SKM-1 treated with dmso at 0.1 percent for 144 hours (cell line): ENCODE results near the gene SLC27A3.
A peak's percentile ranks its signal among the peaks of the same experiment; 100 is the strongest.
"Not testable (repeated sequence)": the region's sequence is repeated elsewhere in the genome, so short reads cannot be mapped to it uniquely, and the experiment has no call there.

Source experiments
- DNase-seq: peaks from one replicate; lab custom pipeline; 2025; ENCODE audit not compliant: unreplicated experiment; lab: John Stamatoyannopoulos, UW

SLC27A3 gene

GRCh38 chr1:153779781-153780541, 4.8 kb downstream of the SLC27A3 start:
- no peak for DNase-seq

- no peak for DNase-seq
Measured at GRCh38 chr1:153780551-153780950, 5.3 kb downstream of the SLC27A3 start.

GRCh38 chr1:153782648-153783047, 7.4 kb downstream of the SLC27A3 start:
- DNase-seq, result not testable (repeated sequence)

- peak; percentile 92 for DNase-seq
Measured at GRCh38 chr1:153783233-153784190, 8.3 kb downstream of the SLC27A3 start.

- DNase-seq, result no peak
Measured at GRCh38 chr1:153786038-153786790, 11.0 kb downstream of the SLC27A3 start.

- DNase-seq, result no peak
Measured at GRCh38 chr1:153789478-153790034, 14.3 kb downstream of the SLC27A3 start.

GRCh38 chr1:153790313-153790965, 15.2 kb downstream of the SLC27A3 start:
- DNase-seq, result peak; percentile 86

GRCh38 chr1:153790966-153791647, 15.9 kb downstream of the SLC27A3 start:
- peak; percentile 100 for DNase-seq

GRCh38 chr1:153791648-153792253, 16.5 kb downstream of the SLC27A3 start:
- DNase-seq, result no peak

GRCh38 chr1:153792631-153793041, 17.4 kb downstream of the SLC27A3 start:
- no peak for DNase-seq

- no peak for DNase-seq
Measured at GRCh38 chr1:153793261-153793972, 18.2 kb downstream of the SLC27A3 start.

- no peak for DNase-seq
Measured at GRCh38 chr1:153793973-153794615, 18.9 kb downstream of the SLC27A3 start.

GRCh38 chr1:153794624-153795329, 19.6 kb downstream of the SLC27A3 start:
- no peak for DNase-seq

- DNase-seq, result no peak
Measured at GRCh38 chr1:153795330-153795837, 20.2 kb downstream of the SLC27A3 start.

- no peak for DNase-seq
Measured at GRCh38 chr1:153795934-153796785, 21.0 kb downstream of the SLC27A3 start.
